IPS-NIHi7 (cell line): ENCODE measurements around the gene IRF2.

ENCODE experiments used
- DNase-seq: peaks from one replicate; pipeline ENCODE4 v3.0.0; 2012; ENCODE audit warnings: mixed read lengths; ENCODE audit errors: extremely low spot score

IRF2 gene

DNA sequence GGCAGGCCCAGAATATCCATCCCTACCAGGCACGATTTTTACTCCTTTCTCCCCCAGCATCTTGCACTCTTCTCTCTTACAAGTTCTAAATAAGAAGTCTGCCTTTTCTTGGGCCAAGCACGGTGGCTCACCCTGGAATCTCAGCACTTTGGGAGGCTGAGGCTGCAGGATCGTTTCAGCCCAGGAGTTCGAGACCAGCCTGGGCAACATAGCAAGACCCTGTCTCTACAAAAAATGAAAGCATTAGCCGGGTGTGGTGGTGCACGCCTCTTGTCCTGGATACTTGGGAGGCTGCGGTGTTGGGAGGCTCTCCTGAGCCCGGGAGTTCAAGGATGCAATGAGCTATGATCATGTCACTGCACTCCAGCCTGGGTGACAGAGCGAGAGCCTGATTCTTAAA lies 64.8 kb downstream of the IRF2 start:
- DNase-seq: no peak

DNA sequence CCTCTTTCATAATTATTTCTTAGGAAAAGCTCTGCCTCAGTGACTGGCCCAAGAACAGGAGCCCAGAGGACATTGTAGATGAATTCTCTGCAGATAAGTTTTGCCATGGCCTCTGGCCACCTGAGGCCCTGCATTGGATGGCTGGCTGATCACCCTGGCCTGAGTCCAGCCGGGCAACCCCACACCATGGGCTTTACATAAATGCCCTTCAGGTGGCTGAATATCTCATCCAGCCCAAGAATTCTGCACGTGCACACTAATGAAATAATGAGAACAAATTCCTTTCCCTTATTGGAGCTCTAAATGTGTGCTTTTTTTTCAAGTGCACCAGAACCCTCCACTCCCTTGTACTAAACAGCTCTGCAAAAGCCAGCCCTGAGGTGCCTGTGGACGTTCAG lies 65.7 kb downstream of the IRF2 start:
- no peak for DNase-seq

DNA sequence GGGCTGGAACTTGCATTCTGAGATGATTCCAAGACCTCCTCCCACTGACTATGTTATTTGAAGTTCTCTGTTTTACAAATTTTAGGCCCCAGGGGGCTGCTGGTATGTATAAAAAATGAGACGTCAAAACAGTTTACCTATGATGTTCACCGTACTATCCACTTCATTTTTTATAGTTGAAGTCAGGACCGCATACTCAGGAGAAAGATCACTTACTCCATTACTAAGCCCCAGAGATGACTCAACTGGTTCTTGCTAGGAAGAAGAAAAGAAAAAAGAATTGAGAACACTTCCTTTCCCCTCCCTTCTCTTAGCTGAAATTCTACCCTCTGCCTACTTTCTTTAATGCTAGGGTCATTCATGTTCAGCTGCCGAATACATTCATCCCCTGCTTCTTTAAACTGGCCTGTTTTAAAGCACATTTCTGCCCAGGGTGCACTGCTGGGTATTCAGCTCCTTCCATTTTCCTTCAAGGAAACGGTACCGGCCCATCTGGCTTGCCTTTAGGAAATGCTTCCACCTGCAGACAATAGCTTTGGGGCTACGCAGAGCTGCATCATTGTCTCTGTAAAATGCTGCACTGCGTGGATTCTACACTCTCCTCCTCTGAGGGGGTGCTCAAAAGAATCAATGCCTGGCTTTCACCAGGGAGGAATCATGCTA lies 66.2 kb downstream of the IRF2 start:
- no peak for DNase-seq

DNA sequence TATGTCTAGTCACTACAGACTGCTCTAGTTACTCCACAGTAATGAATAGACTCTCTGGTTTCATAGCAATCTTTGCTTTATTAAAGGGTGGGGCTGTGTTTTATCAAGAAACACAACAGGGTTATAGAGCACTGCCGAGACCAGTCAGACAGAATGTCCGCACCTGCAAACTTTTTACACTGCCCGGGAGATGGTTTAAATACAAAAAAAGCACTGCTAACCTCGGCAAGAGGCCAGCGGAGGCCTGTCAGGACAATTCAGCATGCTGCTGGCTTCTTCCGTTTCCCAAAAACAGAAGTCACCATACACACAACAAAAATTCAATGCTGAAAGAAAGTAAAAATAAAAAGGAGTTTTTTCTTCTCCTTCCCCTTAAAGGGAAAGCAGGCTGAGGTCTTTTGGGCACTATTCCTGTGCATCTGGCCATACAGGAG lies 67.4 kb downstream of the IRF2 start:
- no peak for DNase-seq

DNA sequence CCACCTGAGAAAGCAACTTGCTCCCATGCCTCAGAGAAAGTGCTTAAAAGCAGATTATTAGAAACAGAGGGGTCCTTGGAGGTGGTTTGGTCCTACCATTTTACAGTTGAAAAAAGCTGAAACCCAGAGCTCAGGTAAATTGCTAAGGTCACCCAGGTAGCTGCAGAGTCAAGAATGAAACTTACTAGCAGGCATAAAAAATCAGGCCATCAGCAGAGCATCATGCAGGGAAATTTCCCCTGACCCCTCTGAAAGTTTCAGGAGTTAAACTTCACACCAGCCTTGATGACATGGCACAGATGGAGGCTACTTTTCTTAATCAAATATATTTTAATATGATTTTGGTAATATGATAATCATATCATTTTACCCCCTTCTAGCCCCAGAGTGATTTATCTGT lies 70.3 kb downstream of the IRF2 start:
- DNase-seq: no peak

DNA sequence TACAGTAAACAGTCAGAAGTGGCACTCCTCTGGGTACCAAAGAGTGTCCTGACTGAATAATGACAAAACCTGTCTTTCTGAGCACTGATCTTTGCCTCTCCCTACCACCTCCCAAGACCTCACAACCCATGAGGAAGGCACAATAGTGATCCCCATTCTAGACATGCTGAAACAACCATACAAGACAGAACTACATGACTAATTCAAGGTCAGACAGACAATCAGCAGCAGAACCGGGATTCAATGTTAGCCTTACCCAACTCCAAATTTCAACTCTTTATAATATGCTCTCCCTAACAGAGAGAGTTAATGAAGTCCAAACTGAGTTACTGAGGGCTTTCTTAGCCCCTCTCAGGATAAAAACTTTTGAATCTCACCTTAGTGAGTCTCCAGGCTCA lies 71.0 kb downstream of the IRF2 start:
- no peak for DNase-seq

DNA sequence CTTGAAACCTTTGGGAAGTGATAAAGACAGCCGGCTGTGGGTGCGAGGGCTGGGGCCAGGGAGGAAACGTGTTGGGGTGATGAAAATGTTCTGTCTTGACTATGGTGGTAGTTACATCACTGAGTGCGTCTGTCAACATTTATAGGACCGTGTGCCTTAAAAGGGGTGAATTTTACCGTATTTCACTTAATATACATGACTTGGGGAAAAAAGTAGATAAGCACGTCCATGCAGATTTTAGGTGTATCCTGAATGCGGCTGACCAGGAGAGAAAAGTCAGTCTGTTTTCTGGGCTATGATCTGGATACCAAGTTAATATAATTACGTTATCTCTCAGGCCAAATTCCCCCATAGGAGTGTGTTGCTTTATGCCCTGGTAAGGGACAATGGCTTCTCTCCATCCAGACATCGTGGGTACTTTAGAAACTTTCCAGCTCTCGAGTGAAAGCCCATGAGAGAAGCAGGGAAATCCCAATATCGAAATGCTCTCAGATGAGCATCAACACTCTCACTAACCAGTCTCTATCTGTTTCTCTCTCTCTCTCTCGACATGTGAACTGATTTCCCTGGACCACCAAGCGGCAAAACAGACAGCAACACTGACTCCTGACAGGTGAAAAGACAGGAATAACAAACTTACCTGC lies 71.5 kb downstream of the IRF2 start:
- DNase-seq: no peak

DNA sequence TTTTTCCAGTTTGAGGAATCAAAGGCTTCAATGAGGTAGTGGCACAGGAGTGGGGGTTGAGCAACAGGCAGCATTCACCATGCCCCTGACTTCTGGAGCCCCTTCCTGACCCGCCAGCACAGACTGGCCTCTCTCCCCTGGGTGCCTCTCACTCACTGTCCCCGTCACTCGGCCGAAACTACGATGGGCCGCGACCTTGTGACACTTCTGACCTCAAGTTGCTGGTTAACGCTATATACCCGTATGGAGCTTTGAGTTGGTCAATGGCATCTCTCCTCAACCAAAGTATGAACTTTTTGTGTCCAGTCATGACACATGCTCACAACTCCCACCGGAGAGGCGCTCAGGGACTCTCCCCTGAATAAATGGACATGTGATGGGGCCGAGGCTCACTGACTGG lies 72.1 kb downstream of the IRF2 start:
- DNase-seq: no peak

DNA sequence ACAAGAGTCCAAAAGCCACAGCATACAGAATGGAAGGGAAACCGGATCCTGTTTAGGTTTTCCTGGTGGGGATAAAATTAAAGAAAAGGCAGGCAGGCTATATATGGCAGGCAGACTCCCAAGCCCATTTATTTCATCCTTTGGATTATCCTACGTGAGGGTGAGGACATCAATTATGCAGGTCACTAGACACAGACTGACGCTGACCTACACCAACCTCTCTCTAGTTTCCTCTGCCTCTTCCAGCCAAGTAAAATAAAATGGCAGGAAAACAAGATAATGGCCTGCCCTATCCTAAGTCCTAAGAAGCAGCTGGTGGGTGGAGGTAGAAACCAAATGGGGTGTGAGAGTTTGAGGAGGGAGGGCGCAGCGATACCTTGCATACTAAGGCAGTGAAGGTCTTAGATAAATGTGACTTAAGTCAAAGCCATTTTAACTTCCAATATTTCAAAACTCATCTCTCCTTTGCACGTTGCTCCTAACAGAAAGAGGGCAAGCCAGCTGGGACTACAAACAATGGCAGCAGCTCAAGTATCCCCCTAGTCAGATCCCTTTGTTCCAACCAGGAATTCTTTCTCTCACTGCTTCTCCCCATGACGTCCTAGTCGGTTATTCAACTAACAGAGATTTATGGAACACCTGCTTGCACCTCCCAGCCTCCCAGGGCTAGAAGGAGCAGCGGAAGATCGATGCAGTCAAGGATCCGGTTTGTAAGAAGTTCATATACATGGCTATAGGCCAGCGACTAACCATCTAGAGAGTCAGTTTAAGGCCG lies 72.8 kb downstream of the IRF2 start:
- DNase-seq: peak; percentile 54

DNA sequence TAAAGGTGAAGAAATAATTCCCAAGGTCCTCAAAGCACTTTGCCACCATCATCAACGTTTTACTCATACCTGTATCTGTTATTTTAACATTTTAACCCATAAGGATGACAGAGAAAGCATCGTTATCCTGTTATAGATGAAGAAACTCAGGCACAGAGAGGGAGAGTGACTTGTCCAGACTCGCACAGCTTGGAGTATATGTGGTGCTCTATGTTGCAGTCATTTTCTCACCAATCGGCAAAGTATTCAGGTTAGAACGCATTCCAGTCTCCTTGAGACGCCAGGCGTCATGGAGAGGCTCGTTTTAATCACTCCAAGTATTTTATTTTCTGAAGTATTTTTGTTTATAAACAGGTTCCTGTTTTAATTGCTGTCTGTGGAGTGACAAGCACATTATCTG lies 73.5 kb downstream of the IRF2 start:
- DNase-seq: no peak

DNA sequence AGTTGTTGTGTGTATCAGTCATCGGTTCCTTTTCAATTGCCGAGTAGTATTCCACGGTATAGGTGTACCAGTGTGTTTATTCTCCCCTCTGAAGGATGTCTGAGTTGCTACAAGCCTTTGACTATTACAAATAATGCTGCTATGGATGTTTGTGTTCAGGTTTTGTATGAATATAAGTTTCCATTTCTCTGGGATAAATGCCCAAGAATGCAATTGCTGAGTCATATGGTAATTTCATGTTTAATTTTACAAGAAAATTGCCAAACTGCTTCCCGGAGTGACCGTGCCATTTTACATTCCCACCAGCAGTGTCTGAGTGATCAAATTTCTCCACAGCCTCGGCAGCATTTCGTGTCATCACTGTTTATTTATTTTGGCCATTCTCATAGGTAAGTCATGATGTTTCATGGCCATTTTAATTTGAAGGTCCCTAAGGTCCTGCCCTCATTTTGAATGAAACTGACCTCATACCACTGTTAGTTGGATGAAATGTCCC lies 73.9 kb downstream of the IRF2 start:
- no peak for DNase-seq

DNA sequence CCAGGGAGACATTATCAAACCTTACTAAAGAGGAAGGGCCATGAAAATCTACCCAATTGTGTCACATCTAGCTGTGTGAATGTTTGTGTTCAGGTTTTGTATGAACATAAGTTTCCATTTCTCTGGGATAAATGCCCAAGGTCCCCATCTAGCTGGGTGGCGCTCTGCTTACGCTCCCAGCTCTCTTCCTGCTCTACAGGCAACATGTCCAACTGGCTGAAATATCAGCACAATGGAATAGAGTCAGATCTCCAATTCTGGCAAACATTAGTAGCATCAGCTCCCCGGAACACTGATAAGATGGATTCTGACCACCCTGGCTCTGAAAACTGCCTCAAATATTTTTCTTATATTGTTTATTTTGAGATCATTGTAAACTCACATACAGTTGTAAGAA lies 74.8 kb downstream of the IRF2 start:
- no peak for DNase-seq

DNA sequence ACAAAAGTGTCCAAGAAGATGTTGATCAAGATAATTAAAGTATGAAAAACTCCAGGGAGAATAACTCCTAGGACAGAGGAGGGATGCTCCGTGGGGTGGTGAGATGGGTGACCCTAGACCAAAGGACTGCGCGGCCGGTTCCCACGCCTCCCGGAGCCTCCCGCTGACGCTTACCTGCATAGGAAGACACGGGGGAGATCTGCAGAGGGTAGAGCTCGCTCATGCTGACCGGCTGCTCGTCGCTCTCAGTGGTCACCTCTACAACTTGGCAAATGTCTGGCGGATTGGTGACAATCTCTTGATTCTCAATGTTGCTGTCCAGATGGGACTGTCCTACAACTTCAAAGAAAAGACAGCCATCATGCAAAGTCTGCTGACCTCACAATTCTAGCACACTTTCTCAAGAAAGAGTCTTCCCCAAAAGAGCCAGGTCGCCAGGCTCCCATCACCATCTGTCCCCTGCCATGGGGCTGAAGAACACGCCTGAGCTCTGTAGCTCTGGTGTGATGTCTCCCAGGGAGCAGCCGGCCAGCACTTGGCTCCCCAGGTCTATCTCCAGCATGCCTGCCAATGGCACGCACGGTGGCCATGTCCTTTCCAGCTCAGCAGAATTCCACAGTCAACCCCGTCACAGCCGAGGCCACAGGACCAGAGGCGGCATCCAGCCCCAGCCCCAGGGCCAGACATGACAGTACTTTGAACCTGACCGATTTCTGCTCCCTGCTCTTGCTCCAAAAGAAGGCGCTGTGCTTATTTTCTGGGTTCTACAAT lies 75.4 kb downstream of the IRF2 start:
- DNase-seq: no peak

DNA sequence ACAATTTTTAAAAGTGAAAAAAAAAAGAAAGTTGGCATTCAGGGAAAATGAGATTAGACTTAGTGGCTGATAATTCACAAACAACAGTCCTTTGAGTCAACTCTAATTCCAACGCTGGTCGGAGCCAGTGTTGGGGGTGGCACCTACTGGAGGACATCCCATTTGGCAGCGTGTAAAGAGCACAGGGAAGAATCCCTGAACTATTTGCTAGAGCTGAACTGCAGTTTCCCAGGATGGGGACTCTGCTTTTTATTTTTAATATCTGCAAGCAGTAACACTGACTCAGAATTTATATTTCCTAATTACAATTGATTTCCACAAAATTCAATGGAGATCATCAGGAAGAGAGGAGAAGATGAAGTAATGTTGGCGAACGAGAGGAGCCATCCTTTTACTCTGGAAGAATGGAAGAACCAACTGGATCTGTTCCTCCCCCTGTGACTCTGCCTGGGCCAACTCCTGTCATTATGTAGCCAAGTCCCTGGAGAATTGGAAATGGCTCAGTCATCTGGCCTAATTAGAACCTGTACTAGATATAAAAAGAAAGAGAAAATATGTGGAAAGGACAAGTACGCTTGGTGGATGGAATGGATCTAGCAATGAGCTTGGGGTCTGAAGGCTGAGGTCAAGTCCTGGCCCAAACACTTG lies 76.7 kb downstream of the IRF2 start:
- DNase-seq: no peak

DNA sequence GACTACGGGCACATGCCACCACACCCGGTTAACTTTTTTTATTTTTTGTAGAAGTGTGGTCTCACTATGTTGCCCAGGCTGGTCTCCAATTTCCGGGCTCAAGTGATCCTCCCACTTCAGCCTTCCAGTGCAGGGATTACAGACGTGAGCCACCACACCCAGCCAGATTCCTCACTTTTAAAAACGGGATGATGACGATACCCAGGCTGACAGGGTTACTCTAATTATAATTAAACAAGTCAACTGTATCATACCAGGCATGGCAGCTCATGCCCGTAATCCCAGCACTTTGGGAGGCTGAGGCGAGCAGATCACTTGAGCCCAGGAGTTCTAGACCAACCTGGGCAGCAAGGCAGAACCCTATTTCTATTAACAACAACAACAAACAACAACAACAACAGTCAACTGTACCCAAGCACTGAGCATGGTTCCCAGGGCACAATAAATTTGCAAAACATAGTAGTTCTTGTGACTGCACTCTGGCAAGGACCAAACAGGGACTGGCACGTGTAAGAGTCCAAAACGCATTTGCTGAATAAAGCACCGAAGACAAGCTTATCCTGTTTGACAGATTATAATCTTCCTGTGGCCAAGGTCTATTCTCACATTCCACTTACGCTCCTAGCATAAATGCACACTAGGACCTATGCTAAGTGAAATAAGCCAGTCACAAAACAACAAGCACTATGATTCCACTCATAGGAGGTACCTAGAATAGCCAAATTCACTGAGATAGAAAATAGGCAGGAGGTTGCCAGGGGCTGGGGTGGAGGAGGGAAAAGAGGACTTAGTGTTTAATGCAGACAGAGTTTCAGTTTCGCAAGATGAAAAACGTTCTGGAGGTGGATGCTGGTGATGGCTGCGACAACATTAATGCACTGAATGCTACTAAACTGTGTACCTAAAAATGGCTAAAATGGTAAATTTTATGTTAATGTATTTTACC lies 77.5 kb downstream of the IRF2 start:
- DNase-seq: no peak

DNA sequence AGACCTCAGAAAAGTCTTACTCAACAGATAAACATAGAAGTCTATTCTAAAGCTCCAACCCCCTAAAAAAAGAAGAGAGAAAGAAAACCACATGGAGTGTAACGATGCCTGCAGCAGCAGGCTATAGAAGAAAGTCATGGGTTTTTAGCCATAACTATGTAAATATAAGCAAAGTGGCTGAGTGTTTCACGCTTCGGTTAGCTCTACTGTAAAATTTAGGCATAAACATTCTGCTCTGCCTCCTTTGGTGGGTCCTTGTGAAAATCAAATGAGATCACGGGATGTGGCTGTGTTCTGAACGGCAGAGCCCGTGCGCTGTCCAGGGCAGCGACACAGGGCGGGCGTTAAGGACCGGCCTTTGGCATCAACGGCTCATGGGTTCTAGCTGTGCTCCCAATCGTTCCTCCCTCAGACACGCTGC lies 78.4 kb downstream of the IRF2 start:
- DNase-seq: no peak

DNA sequence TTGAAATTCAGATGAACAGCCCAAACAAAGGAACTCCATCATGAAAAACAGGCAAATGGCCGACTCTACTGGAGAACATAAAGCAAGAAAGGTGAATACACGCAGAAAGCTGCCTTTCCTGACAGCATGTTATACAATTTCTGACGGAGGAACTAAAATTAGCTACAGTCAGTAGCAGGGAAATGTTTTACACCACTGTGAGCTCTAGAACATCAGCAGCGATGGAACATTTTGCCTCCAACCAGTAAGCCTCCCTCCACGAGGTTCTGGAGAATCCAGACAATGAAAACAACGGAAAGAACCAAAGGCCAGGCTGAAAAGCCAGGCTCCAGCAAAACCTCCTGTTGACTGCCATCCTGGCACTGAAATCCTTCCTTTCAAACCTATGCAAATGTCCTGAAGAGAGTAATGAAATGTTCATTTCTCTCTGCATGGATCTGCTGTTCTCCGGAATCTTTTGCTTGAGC lies 78.9 kb downstream of the IRF2 start:
- no peak for DNase-seq

DNA sequence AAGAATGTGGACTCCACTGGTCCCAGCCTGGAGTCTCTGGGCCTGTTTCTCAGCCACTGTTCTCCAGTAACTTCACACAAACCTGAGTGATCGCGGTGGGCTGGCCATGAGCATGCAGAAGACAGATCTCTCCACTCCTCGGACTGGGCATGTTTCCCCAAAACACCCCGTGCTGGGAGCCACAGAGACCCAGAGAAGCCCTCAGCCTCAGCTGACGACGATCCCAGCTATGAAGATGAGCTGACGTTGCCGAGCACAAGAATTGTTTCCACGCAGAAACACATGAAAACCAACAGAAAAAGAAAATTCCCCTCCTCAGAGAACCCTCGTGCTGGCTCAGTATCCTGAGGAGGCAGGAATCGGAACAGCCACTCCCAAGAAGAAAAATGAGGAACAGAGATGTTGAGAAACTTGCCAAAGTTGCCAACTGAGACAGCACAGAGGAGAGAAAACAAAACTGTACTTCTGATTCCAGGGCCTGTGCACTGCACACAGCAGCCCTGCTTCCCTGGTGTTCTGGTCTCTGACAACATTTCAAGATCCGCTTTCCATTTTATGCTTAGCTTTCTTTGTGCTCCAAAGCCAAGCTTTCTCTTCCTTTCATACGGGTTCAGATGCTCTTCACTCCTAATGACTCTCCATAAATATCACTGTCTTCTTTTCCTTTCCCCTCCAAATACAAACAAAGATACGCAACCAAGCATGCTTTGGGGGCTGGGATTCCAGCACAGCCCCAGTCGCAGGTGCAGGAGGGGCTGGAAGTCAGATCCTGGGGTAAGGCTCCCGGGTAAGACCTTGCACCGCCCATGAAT lies 81.4 kb downstream of the IRF2 start:
- DNase-seq: no peak

DNA sequence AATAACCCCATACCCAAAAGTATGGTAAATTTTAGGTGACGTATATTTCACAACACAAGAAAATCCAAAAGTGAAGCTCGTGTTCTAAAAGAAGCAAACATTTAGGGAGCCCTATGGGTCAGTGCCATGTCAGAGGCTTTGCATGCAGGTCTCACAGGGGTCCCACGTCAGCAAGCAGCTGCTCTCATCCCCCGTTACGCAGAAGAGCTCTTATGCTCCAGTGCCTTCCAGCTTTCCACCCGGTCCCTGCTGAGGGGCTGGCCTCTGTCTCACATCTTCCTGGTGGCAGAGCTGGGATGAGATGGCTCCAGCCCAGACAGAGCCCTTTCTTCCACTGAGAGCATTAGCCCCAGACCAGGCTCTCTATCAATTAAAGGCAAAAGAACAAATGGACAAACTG lies 82.0 kb downstream of the IRF2 start:
- no peak for DNase-seq
